Hepatic stellate cell (primary cell): ENCODE data around the gene GOT1.

ENCODE experiments used
- DNase-seq: peaks from one replicate; pipeline ENCODE4 v3.0.0; 2011; ENCODE audit warnings: low spot score

Gene GOT1

DNA sequence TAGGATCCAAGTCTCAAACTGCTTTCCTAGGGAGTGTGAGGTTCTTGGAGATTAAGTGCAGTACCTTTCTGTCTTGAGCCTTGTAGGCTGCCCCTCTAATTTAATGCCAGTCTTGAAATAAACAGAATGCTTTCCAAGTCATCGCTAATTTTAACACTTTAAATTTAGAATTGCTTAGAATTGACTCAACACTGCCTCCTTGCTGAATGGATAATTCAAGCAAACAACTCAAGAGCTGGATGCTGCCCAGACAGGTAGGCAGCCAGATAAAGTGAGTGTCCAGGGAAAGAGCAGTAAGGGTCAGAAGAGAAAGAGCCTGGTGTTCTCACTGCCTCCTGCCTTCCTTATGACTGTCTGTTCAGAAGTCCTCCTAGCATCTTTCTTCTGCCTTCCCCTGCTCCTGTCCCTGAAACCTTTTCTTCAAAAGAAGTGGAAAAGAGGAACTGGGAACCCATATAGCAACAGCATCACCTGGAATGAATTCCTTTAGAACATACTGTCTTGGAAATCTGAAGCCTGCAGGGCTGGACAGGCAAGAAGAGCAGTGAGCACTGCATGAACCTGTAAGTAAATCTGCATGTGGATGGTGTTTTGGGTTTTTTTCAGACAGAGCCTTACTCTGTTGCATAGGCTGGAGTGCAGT lies 3.1 kb upstream of the GOT1 start:
- DNase-seq = no peak

GRCh38 chr10:99432881-99433280 lies 2.5 kb upstream of the GOT1 start:
- no peak for DNase-seq

- DNase-seq = no peak
Measured at GRCh38 chr10:99432047-99432446, 1.6 kb upstream of the GOT1 start.

DNA sequence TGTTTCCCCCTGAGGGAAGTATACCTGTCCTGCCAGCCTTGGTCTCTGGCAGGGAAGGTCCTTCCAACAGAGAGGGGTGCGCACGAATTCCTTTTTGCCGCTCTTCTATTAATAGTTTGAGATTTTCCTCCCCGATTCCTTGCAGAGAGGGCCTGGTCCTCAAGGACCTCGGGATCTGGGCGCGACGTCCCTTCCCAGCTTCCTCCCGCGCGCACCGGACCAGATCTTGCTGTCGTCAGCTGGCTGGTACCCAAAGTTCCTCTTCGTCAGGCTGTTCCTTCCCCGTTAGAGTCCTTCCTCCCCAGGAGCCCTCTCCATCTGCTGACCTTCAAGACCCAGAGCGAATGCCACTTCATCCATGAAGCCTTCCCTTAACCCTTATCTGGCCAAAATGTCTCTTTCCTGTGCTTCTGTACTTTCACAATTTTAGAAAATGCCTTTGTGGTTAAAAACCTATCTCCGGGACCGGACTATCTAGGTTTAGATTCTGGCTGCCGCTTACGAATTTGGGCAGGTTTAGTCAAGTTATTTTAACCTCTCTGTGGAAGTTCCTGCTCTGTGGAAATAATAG lies 851 bp upstream of the GOT1 start:
- DNase-seq = peak; percentile 35

DNA sequence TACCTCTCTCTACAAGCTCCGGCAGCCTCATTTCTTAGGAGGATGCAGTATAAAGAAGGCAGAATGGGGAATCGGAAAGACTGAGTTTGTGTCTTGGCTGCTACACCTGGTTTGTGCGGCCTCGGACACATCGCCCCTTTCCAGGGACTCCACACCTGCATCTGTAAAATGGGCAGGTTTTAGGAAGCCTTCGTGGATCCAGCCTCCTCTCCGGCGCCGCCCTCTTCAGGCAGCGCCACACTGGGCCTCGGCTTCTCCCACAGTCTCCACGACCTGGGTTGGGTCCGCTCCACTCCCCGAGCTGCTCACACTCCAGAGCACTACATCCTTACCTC lies 341 bp downstream of the GOT1 start:
- DNase-seq = no peak

GRCh38 chr10:99429517-99430095 lies 818 bp downstream of the GOT1 start:
- DNase-seq = no peak

DNA sequence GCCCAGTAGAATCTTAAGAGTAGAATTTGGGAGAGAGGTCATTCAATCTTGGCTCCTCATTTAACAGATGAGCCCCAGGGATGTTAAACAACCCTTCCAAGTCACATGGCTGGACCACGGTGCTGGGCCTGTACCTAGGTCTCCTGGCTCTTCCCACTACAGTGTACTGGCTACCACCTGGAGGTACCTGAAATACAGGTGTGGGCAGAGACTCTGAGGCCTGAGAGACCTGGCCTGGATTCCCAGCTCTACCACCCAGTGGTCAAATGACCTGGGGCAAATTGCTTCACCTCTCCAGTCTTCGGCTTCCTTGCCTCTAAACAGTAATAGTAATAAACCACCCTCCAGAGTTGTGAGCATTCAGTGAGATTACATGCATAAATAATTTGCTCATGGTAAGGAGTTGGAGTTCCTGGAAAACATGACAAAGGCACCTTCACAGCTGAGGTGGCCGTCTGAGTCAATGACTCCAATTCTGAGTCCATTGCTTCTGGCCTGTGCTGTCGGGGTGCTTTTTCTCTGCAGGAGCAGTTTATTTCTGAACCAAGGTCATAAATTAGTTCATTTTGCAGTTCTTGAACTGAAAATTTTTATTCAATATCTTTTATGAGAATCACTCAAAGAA lies 2.7 kb downstream of the GOT1 start:
- no peak for DNase-seq

GRCh38 chr10:99426689-99427088 lies 3.7 kb downstream of the GOT1 start:
- DNase-seq = no peak

GRCh38 chr10:99425204-99425603 lies 5.2 kb downstream of the GOT1 start:
- no peak for DNase-seq

- DNase-seq = no peak
Measured at GRCh38 chr10:99424656-99425055, 5.8 kb downstream of the GOT1 start.

DNA sequence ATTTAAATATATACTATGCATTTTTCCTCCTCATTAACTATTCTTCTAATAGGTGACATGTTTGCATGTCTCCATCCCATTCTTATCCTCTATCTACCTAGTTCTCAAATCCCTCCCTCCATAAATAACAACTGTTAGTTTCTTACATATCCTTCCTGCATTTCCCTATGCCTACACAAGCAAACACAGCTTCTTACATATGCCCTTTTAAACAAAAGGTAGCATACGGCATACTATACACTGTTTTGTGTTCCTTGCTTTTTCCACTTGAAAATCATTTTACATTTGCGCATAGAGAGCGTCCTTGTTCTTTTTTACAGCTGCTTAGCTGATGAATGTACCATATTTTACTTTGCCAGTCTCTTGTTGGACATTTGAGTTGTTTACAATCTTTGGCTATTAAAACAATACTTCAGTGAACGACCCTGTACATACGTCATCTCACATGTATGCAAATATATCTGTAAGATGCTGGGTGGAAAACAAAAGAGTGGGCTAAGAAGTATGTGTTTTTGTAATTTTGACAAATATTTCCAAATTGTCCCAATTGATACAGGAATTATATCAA lies 7.8 kb downstream of the GOT1 start:
- no peak for DNase-seq

- DNase-seq = no peak
Measured at GRCh38 chr10:99421233-99421739, 9.1 kb downstream of the GOT1 start.

DNA sequence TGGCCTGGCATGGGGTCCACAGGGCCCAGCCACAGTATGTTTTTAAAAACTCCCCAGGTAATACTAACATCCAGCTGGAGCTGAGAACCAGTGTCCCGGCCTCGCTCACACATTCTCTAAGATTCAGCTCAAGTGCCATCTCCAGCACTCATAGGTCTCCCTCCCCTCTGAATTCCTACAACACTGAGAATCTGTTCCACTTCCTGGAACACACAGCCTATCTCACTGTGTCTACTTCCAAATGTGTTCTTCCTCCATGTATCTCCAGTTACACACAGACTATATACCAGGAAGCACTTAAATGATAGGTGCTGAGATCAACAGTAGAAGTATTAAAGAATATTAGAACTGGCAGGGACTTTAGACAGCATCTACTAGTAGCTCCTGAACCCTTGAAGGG lies 10.7 kb downstream of the GOT1 start:
- DNase-seq = no peak

GRCh38 chr10:99418910-99419624 lies 11.4 kb downstream of the GOT1 start:
- no peak for DNase-seq

DNA sequence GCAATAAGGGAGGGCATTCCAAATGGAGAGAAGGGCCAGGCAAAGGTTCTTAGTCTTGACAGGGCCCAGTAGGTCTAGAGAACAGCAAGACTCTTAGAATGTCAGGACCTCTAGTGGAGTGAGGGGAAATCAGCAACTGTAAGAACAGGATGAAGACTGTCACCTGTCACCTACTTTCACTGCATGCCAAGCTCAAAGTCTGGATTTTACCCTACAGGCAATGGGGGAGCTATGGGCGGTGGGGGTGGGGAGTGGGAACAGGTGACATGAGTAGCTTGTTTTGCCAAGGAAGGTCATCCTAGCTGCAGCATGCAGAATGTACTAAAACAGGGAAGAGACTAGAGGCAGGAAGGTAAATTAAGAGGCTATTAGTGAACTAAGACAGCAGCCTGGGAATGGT lies 18.3 kb downstream of the GOT1 start:
- no peak for DNase-seq

- DNase-seq = no peak
Measured at GRCh38 chr10:99411546-99411945, 18.9 kb downstream of the GOT1 start.

- DNase-seq = no peak
Measured at GRCh38 chr10:99410876-99411275, 19.5 kb downstream of the GOT1 start.

DNA sequence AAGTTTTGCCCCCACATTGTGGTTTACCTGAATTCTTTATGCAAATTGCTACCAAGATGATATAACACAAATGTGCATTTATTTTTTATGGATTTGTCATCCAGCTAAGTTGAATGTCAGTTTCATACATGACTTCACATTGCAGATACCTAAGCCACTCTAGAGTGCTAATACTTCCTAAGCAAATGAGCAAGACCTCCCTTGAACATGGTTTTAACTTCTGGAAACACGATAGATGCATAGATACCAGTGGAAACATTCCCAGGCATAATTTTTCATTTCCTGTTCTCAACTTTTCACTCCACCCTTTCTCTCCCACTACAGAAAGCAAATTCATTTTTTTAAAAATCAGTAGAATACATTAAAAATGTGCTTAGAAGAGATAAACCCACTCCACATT lies 20.3 kb downstream of the GOT1 start:
- DNase-seq = no peak

- DNase-seq = no peak
Measured at GRCh38 chr10:99406149-99406548, 24.3 kb downstream of the GOT1 start.

- DNase-seq = no peak
Measured at GRCh38 chr10:99403674-99404073, 26.8 kb downstream of the GOT1 start.

- DNase-seq = no peak
Measured at GRCh38 chr10:99399664-99400063, 30.8 kb downstream of the GOT1 start.

DNA sequence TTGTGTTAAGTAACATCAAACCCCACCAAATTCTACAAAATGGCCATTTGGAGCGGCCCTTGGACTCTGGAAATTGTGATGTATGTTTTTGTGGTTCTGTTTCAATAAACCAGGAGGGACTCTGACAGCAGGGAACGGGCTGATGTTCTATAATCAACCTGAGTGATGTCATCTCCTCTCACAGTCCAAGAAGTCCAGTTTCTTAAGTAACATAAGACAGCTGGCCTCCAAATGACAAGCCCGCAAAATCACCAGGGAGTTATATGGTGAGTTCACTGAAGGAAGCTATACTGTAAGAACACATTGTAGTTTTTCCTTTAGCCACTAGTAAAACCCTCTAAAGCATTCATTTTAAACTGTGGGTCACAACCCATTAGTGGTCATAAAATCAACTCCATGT lies 34.0 kb downstream of the GOT1 start:
- peak; percentile 79 for DNase-seq
